Peyer's patch (tissue), 4 donors: ENCODE results near the gene SORL1. TPM values are rescaled to one million over a fixed set of nuclear protein-coding genes. Genes with fewer than 3 reads are reported as not detected.

Source experiments
- DNase-seq, 3 donors: peaks; one replicate each; pipeline ENCODE4 v3.0.0-alpha.2; 2017 to 2019
- H3K27ac ChIP-seq, 4 donors: fragments of 200-600 bp; sonication (generic); one replicate each; pipeline ENCODE4 v1.5.1; 2016 to 2019
- H3K27me3 ChIP-seq, 2 donors: fragments of 200-600 bp; sonication (generic); one replicate each; pipeline ENCODE4 v1.5.1; 2019
- H3K36me3 ChIP-seq, 3 donors: fragments of 200-600 bp; sonication (generic); one replicate each; pipeline ENCODE4 v1.5.1; 2016 to 2019
- H3K4me1 ChIP-seq, 4 donors: fragments of 200-600 bp; sonication (generic); one replicate each; pipeline ENCODE4 v1.5.1; 2016 to 2019
- H3K4me3 ChIP-seq, 4 donors: fragments of 200-600 bp; sonication (generic); 1 replicate in 3 of 4; 2 replicates in 1 of 4; pipeline ENCODE4 v1.5.1; 2016 to 2019; ENCODE audit warnings: mild to moderate bottlenecking in 1 of 4
- H3K9me3 ChIP-seq, 4 donors: fragments of 200-600 bp; sonication (generic); one replicate each; pipeline ENCODE4 v1.5.1; 2016 to 2019; ENCODE audit warnings: mild to moderate bottlenecking in 1 of 4
- CTCF ChIP-seq, 6 experiments: fragments of 450-650 bp in 4 of 6; fragments of 200-600 bp in 2 of 6; sonication (generic) in 1 of 6; IDR thresholded peaks; one replicate each; pipeline ENCODE4 v1.5.1; 2017 to 2019; ENCODE audit warnings: antibody characterized with exemption in 6 of 6, mild to moderate bottlenecking in 3 of 6, moderate library complexity in 1 of 6
- POLR2A ChIP-seq, 2 donors: fragments of 450-650 bp; IDR thresholded peaks; one replicate each; pipeline ENCODE4 v1.5.1; 2017; ENCODE audit warnings: antibody characterized with exemption in 2 of 2, mild to moderate bottlenecking in 2 of 2, moderate library complexity in 2 of 2
- total RNA-seq, 4 donors: library from RNA; depleted of rRNA; stranded (reverse); fragments of >200 nt; gene quantifications; one replicate each; pipeline ENCODE4 v1.1.0, GENCODE V29; 2016

SORL1 gene
- total RNA-seq, 4 donors from 2014 or later = 52.0 to 282 (median 191) TPM

- Histone ChIP-seq H3K4me3 (no peak overlapping the region), H3K36me3 (no peaks in the 10 kb centered on the region), H3K27ac (no peak overlapping the region), H3K27me3 (no peaks in the 10 kb centered on the region), H3K9me3 (no peaks in the 10 kb centered on the region), H3K4me1 (no peaks in the 10 kb centered on the region)
- TF ChIP-seq POLR2A (IDR thresholded peaks at IDR 0.05) (no peak), CTCF (IDR thresholded peaks at IDR 0.05) (no peak)
- DNase-seq = no peak
These were observed 213.2 kb downstream of the SORL1 start for GRCh38 chr11:121665206-121665838.

- Histone ChIP-seq H3K36me3 (no peaks in the 10 kb centered on the region), H3K27me3 (no peaks in the 10 kb centered on the region), H3K9me3 (no peaks in the 10 kb centered on the region), H3K27ac (no peak overlapping the region), H3K4me1 (no peaks in the 10 kb centered on the region), H3K4me3 (no peak overlapping the region)
- DNase-seq = no peak
- TF ChIP-seq POLR2A (IDR thresholded peaks at IDR 0.05) = no peak
- no peak for TF ChIP-seq CTCF (IDR thresholded peaks at IDR 0.05)
These were observed 215.7 kb downstream of the SORL1 start for GRCh38 chr11:121667836-121668235.

GRCh38 chr11:121669422-121669821 is 217.3 kb downstream of the SORL1 start:
- no peaks in the 10 kb centered on the region for H3K9me3 ChIP-seq
- no peak overlapping the region for H3K27ac ChIP-seq
- no peak for DNase-seq
- H3K36me3 ChIP-seq = no peaks in the 10 kb centered on the region
- H3K27me3 ChIP-seq = no peaks in the 10 kb centered on the region
- H3K4me3 ChIP-seq = no peak overlapping the region
- TF ChIP-seq POLR2A (IDR thresholded peaks at IDR 0.05) (no peak), CTCF (IDR thresholded peaks at IDR 0.05) (no peak)
- H3K4me1 ChIP-seq = no peaks in the 10 kb centered on the region

GRCh38 chr11:121670266-121670665 is 218.2 kb downstream of the SORL1 start:
- H3K27ac ChIP-seq = no peak overlapping the region
- no peak overlapping the region for H3K4me3 ChIP-seq
- DNase-seq = no peak
- H3K4me1 ChIP-seq = no peaks in the 10 kb centered on the region
- H3K9me3 ChIP-seq = no peaks in the 10 kb centered on the region
- TF ChIP-seq POLR2A (IDR thresholded peaks at IDR 0.05) (no peak), CTCF (IDR thresholded peaks at IDR 0.05) (no peak)
- H3K27me3 ChIP-seq = no peaks in the 10 kb centered on the region
- H3K36me3 ChIP-seq = no peaks in the 10 kb centered on the region

- TF ChIP-seq CTCF (IDR thresholded peaks at IDR 0.05) = no peak
- no peaks in the 10 kb centered on the region for H3K9me3 ChIP-seq
- no peak for DNase-seq
- H3K4me3 ChIP-seq = no peak overlapping the region
- H3K4me1 ChIP-seq = no peaks in the 10 kb centered on the region
- no peaks in the 10 kb centered on the region for H3K36me3 ChIP-seq
- no peaks in the 10 kb centered on the region for H3K27me3 ChIP-seq
- peak overlapping the region in 1 of 4 donors; percentile 76 for H3K27ac ChIP-seq
These were observed 218.7 kb downstream of the SORL1 start for GRCh38 chr11:121670805-121671282.
